B cell (primary cell): Measurements from ENCODE around the gene CSNK1A1. TPM values are rescaled to one million over a fixed set of nuclear protein-coding genes. Genes with fewer than 3 reads are reported as not detected.

Source experiments
- ATAC-seq: fragments of 200-7000 bp; cut with Tn5 transposase; one replicate; pipeline ENCODE4 v1.10.0; 2021; ENCODE audit warnings: low read depth, mild to moderate bottlenecking, moderate number of reproducible peaks, moderate library complexity
- CTCF ChIA-PET: fragments of 350-600 bp; sonication (Branson Sonifier 250); formaldehyde crosslinking; loops from one replicate; lab custom pipeline; 2021; ENCODE audit warnings: antibody characterized with exemption, inconsistent platforms; lab: Charles Lee
- POLR2A ChIA-PET: fragments of 350-600 bp; sonication (Branson Sonifier 250); formaldehyde crosslinking; loops from one replicate; lab custom pipeline; 2021; ENCODE audit warnings: antibody characterized with exemption; lab: Charles Lee
- DNase-seq: peaks from one replicate; pipeline ENCODE4 v3.0.0; 2013
- H2AFZ ChIP-seq: 2 replicates; pipeline ENCODE4 v1.6.1; 2012; ENCODE audit warnings: mild to moderate bottlenecking, low read depth, low read length; ENCODE audit not compliant: insufficient read depth, poor library complexity, severe bottlenecking
- H3K27ac ChIP-seq, 2 donors: 1 replicate in 1 of 2; 2 replicates in 1 of 2; pipeline ENCODE4 v1.5.1; 2012 to 2013; ENCODE audit warnings: low read length in 2 of 2, mild to moderate bottlenecking in 2 of 2, moderate library complexity in 1 of 2
- H3K27me3 ChIP-seq, 4 experiments: fragments of 200-600 bp in 1 of 4; sonication (generic) in 1 of 4; replicated peaks in 1 of 4; 1 replicate in 2 of 4; 2 replicates in 2 of 4; pipeline versions ENCODE4 v1.6.1 to v1.7.0; 2013 to 2016; ENCODE audit warnings: low read length in 3 of 4, mild to moderate bottlenecking in 2 of 4, mixed read lengths in 1 of 4, moderate library complexity in 1 of 4; ENCODE audit not compliant: insufficient read depth in 4 of 4, control insufficient read depth in 3 of 4; ENCODE audit errors: control extremely low read depth in 1 of 4
- H3K36me3 ChIP-seq, 2 experiments: replicated peaks in 1 of 2; 1 replicate in 1 of 2; 2 replicates in 1 of 2; pipeline versions ENCODE4 v1.6.1 to v1.7.1; 2013; ENCODE audit warnings: low read length in 1 of 2; ENCODE audit not compliant: insufficient read depth in 2 of 2, control insufficient read depth in 1 of 2; ENCODE audit errors: control extremely low read depth in 1 of 2, extremely low read depth in 1 of 2
- H3K4me1 ChIP-seq, 2 donors: fragments of 200-600 bp in 1 of 2; sonication (generic) in 1 of 2; 1 replicate in 1 of 2; 2 replicates in 1 of 2; pipeline versions ENCODE4 v1.5.1 to v1.6.1; 2013 to 2017; ENCODE audit warnings: low read length in 2 of 2; ENCODE audit not compliant: control insufficient read depth in 2 of 2, insufficient read depth in 2 of 2
- H3K4me2 ChIP-seq: replicated peaks from 2 replicates; pipeline ENCODE3; 2012; ENCODE audit warnings: mild to moderate bottlenecking, low read depth, low read length; ENCODE audit not compliant: poor library complexity, severe bottlenecking
- H3K4me3 ChIP-seq, 5 experiments: fragments of 200-600 bp in 1 of 5; sonication (generic) in 1 of 5; 1 replicate in 3 of 5; 2 replicates in 2 of 5; pipeline versions ENCODE4 v1.5.1 to v1.7.0; 2011 to 2016; ENCODE audit warnings: low read length in 4 of 5, mild to moderate bottlenecking in 4 of 5, low read depth in 2 of 5, control low read depth in 1 of 5, moderate library complexity in 1 of 5; ENCODE audit not compliant: insufficient read depth in 1 of 5; ENCODE audit errors: control extremely low read depth in 1 of 5, extremely low read depth in 1 of 5
- H3K79me2 ChIP-seq: fragments of 200-600 bp; sonication (generic); one replicate; pipeline ENCODE4 v1.6.0; 2016; ENCODE audit warnings: low read length; ENCODE audit not compliant: control insufficient read depth, insufficient read depth
- H3K9ac ChIP-seq: fragments of 200-600 bp; sonication (generic); 2 replicates; pipeline ENCODE4 v1.6.1; 2017; ENCODE audit warnings: mild to moderate bottlenecking, low read length, moderate library complexity
- H3K9me3 ChIP-seq, 3 donors: one replicate each; pipeline versions ENCODE4 v1.6.1 to v1.7.1; 2013; ENCODE audit warnings: low read length in 2 of 3; ENCODE audit not compliant: control insufficient read depth in 2 of 3, insufficient read depth in 1 of 3; ENCODE audit errors: control extremely low read depth in 1 of 3
- H4K20me1 ChIP-seq: 2 replicates; pipeline ENCODE4 v1.6.0; 2012; ENCODE audit warnings: mild to moderate bottlenecking, low read length; ENCODE audit not compliant: insufficient read depth, control insufficient read depth, poor library complexity, severe bottlenecking
- H3K27ac Mint-ChIP-seq: one replicate; pipeline ENCODE4 v1.8.0; 2021; ENCODE audit warnings: mixed read lengths
- H3K27me3 Mint-ChIP-seq: one replicate; pipeline ENCODE4 v1.8.0; 2021; ENCODE audit warnings: mixed read lengths
- H3K4me1 Mint-ChIP-seq: one replicate; pipeline ENCODE4 v1.8.0; 2021; ENCODE audit warnings: mixed read lengths
- H3K4me3 Mint-ChIP-seq: one replicate; pipeline ENCODE4 v1.8.0; 2021; ENCODE audit warnings: mixed read lengths
- H3K9me3 Mint-ChIP-seq: one replicate; pipeline ENCODE4 v1.8.0; 2022; ENCODE audit warnings: mixed read lengths; ENCODE audit not compliant: insufficient read depth
- EZH2 ChIP-seq: IDR thresholded peaks from 2 replicates; pipeline ENCODE4 v1.6.1; 2012; ENCODE audit warnings: borderline replicate concordance, low read depth, mild to moderate bottlenecking, moderate library complexity, low read length; ENCODE audit not compliant: insufficient read depth, poor library complexity, severe bottlenecking
- WGBS: methylation state at CpG from one replicate; pipeline ENCODE4 v1.1.5; 2013; ENCODE audit warnings: missing lambda C conversion rate; ENCODE audit not compliant: insufficient coverage; 5-methylcytosine and 5-hydroxymethylcytosine counted together
- intact Hi-C: fragments of 100-400 bp; cut with micrococcal nuclease; formaldehyde crosslinking; loops from one replicate; pipeline ENCODE4 v1.10.0; 2022
- polyA plus RNA-seq: library from polyadenylated mRNA; depleted of rRNA; stranded (reverse); fragments of >200 nt; gene quantifications from 2 replicates; pipeline ENCODE4 v1.2.3, GENCODE V29; 2012
- total RNA-seq, 2 donors: library from RNA; stranded (reverse); fragments of 120-200 nt in 1 of 2; gene quantifications; 1 replicate in 1 of 2; 2 replicates in 1 of 2; pipeline versions ENCODE4 v1.2.3 to v1.2.4, GENCODE V29; 2013 to 2022
- TF ChIP-seq, protein P1 (sequence below): fragments of 200-600 bp; IDR thresholded peaks from one replicate; pipeline ENCODE4 v1.8.0; 2022; ENCODE audit warnings: antibody characterized with exemption, mild to moderate bottlenecking

CSNK1A1 gene
- total and polyA plus RNA-seq, 2 donors (not counting 1 experiment from before 2014, with no cell fraction given): 45.9 to 168 TPM

- Histone ChIP-seq H3K27ac (no peak overlapping the region), H3K4me1 (no peaks in the 10 kb centered on the region), H4K20me1 (no peaks in the 10 kb centered on the region), H3K36me3 (no peaks in the 10 kb centered on the region), H3K4me3 (no peak overlapping the region), H3K9ac (no peak overlapping the region), H3K4me2 (no peak overlapping the region), H3K27me3 (no peaks in the 10 kb centered on the region), H3K79me2 (no peaks in the 10 kb centered on the region), H2AFZ (no peak overlapping the region), H3K9me3 (no peaks in the 10 kb centered on the region)
- ChIA-PET POLR2A (no interaction called here), CTCF (no interaction called here)
- H3K27me3 Mint-ChIP-seq: no peaks in the 10 kb centered on the region
- peaks cover 2% of the 10 kb centered on the region for H3K4me1 Mint-ChIP-seq
- DNase-seq (no peak), ATAC-seq (no peak)
- no peak overlapping the region for H3K4me3 Mint-ChIP-seq
- intact Hi-C loops: no loop called here
- TF ChIP-seq, protein P1, sequence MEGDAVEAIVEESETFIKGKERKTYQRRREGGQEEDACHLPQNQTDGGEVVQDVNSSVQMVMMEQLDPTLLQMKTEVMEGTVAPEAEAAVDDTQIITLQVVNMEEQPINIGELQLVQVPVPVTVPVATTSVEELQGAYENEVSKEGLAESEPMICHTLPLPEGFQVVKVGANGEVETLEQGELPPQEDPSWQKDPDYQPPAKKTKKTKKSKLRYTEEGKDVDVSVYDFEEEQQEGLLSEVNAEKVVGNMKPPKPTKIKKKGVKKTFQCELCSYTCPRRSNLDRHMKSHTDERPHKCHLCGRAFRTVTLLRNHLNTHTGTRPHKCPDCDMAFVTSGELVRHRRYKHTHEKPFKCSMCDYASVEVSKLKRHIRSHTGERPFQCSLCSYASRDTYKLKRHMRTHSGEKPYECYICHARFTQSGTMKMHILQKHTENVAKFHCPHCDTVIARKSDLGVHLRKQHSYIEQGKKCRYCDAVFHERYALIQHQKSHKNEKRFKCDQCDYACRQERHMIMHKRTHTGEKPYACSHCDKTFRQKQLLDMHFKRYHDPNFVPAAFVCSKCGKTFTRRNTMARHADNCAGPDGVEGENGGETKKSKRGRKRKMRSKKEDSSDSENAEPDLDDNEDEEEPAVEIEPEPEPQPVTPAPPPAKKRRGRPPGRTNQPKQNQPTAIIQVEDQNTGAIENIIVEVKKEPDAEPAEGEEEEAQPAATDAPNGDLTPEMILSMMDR: no peak
- TF ChIP-seq EZH2: no peak
- H3K27ac Mint-ChIP-seq: no peak overlapping the region
- 100% methylated on average over 2 of the region's 2 CpGs for WGBS
- H3K9me3 Mint-ChIP-seq: no peaks in the 10 kb centered on the region
Measured at GRCh38 chr5:149487672-149488071, 63.6 kb downstream of the CSNK1A1 start.

GRCh38 chr5:149486726-149487635, 64.3 kb downstream of the CSNK1A1 start:
- no peak overlapping the region for H3K4me3 Mint-ChIP-seq
- no peak overlapping the region for H2AFZ ChIP-seq
- H3K4me1 Mint-ChIP-seq: peaks cover 2% of the 10 kb centered on the region
- no peaks in the 10 kb centered on the region for H3K9me3 Mint-ChIP-seq
- TF ChIP-seq EZH2: no peak
- TF ChIP-seq, protein P1: no peak
- H3K9me3 ChIP-seq: no peaks in the 10 kb centered on the region
- no peaks in the 10 kb centered on the region for H4K20me1 ChIP-seq
- no peaks in the 10 kb centered on the region for H3K36me3 ChIP-seq
- no peak overlapping the region for H3K9ac ChIP-seq
- H3K27me3 ChIP-seq: no peaks in the 10 kb centered on the region
- whole genome bisulfite sequencing: 93% methylated on average over 3 of the region's 5 CpGs
- CTCF ChIA-PET: no interaction called here
- H3K4me3 ChIP-seq: no peak overlapping the region
- POLR2A ChIA-PET: no interaction called here
- no peak overlapping the region for H3K27ac ChIP-seq
- no peak overlapping the region for H3K27ac Mint-ChIP-seq
- H3K79me2 ChIP-seq: no peaks in the 10 kb centered on the region
- H3K4me1 ChIP-seq: no peaks in the 10 kb centered on the region
- ATAC-seq: no peak
- H3K27me3 Mint-ChIP-seq: peaks cover 2% of the 10 kb centered on the region
- H3K4me2 ChIP-seq: no peak overlapping the region
- DNase-seq: no peak
- intact Hi-C loops: no loop called here
